Lung (tissue), 12 donors: ENCODE data around the gene LRRK1. TPM values are rescaled to one million over a fixed set of nuclear protein-coding genes. Genes with fewer than 3 reads are reported as not detected.

Experiments
- ATAC-seq: fragments of 200-7000 bp; cut with Tn5 transposase; one replicate; pipeline ENCODE4 v1.9.1; 2020; ENCODE audit warnings: moderate number of reproducible peaks; ENCODE audit not compliant: insufficient read depth, low FRiP score
- DNase-seq, 3 donors: peaks; one replicate each; pipeline ENCODE4 v3.0.0-alpha.2; 2013 to 2017
- H3K27ac ChIP-seq, 2 donors: one replicate each; pipeline ENCODE4 v1.5.1; 2013; ENCODE audit warnings: mild to moderate bottlenecking in 2 of 2, moderate library complexity in 2 of 2, control low read depth in 1 of 2, inconsistent platforms in 1 of 2, low read depth in 1 of 2, low read length in 1 of 2
- H3K27me3 ChIP-seq, 3 donors: one replicate each; pipeline ENCODE4 v1.5.1; 2013; ENCODE audit warnings: low read length in 2 of 3; ENCODE audit not compliant: control insufficient read depth in 3 of 3, insufficient read depth in 3 of 3
- H3K36me3 ChIP-seq, 4 donors: one replicate each; pipeline ENCODE4 v1.5.1; 2013; ENCODE audit warnings: low read length in 4 of 4, mild to moderate bottlenecking in 1 of 4, moderate library complexity in 1 of 4; ENCODE audit not compliant: control insufficient read depth in 4 of 4, insufficient read depth in 4 of 4
- H3K4me1 ChIP-seq, 5 donors: one replicate each; pipeline ENCODE4 v1.5.1; 2013; ENCODE audit warnings: low read length in 5 of 5, mild to moderate bottlenecking in 2 of 5, moderate library complexity in 1 of 5; ENCODE audit not compliant: control insufficient read depth in 5 of 5, insufficient read depth in 5 of 5
- H3K4me3 ChIP-seq: one replicate; pipeline ENCODE4 v1.5.1; 2013; ENCODE audit warnings: mild to moderate bottlenecking, control low read depth, moderate library complexity
- H3K9ac ChIP-seq, 2 donors: one replicate each; pipeline ENCODE4 v1.5.1; 2013; ENCODE audit warnings: low read length in 2 of 2, control low read depth in 1 of 2; ENCODE audit not compliant: insufficient read depth in 1 of 2
- H3K9me3 ChIP-seq, 4 donors: one replicate each; pipeline ENCODE4 v1.5.1; 2013; ENCODE audit warnings: low read length in 3 of 4, mild to moderate bottlenecking in 1 of 4, moderate library complexity in 1 of 4; ENCODE audit not compliant: control insufficient read depth in 4 of 4, insufficient read depth in 3 of 4
- WGBS, 2 donors: extraction: QIAGEN DNeasy Blood & Tissue Kit; methylation state at CpG; one replicate each; pipeline ENCODE4 v1.1.7; 2013; 5-methylcytosine and 5-hydroxymethylcytosine counted together
- polyA plus RNA-seq, 2 donors: library from polyadenylated mRNA; stranded (reverse); fragments of 200-250 nt; gene quantifications; one replicate each; pipeline ENCODE4 v1.2.1, GENCODE V29; 2013
- total RNA-seq, 2 donors: library from RNA; depleted of rRNA in 1 of 2; stranded (reverse); fragments of >200 nt in 1 of 2; gene quantifications; one replicate each; pipeline ENCODE4 v1.2.1, GENCODE V29; 2014 to 2021
- TF ChIP-seq, protein P1 (sequence below): IDR thresholded peaks from 2 replicates; pipeline ENCODE4 v1.5.1; 2012; ENCODE audit warnings: mild to moderate bottlenecking; ENCODE audit errors: control extremely low read depth, extremely low read depth
- donor health status: control.
- donor health status: control.
- donor health status: Bipolar disorder and iron deficiency.
- donor health status: healthy.
- donor health status: DM: yes; HTN: yes; CAD: no.

Gene LRRK1
- total and polyA plus RNA-seq, 4 donors, result 5.7 to 22.9 (median 9.7) TPM

DNA sequence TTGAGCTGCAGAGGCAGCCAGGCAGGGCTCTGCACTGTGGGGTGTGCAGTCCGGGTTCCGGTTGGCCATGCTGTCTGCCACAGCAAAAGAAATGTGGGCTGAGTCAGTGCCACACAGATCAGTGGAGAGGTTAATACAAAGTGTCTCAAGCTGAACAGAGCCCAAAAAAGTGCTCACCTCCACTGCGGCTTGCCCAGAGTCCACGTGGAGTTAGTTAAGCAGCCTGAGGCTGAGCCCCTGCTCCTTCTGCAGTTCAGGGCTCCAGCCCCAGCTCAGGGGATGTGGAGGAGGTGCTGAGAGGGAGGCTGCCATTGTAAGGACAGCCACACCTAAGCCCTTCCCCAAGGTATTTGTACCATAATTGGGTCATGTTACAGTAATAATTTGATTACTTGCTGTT, 85.3 kb downstream of the LRRK1 start:
- H3K36me3 ChIP-seq, result peaks cover 0 to 2% (median 0%) of the 10 kb centered on the region in 4 donors
- no peak for ATAC-seq
- DNase-seq, result no peak
- TF ChIP-seq, protein P1, sequence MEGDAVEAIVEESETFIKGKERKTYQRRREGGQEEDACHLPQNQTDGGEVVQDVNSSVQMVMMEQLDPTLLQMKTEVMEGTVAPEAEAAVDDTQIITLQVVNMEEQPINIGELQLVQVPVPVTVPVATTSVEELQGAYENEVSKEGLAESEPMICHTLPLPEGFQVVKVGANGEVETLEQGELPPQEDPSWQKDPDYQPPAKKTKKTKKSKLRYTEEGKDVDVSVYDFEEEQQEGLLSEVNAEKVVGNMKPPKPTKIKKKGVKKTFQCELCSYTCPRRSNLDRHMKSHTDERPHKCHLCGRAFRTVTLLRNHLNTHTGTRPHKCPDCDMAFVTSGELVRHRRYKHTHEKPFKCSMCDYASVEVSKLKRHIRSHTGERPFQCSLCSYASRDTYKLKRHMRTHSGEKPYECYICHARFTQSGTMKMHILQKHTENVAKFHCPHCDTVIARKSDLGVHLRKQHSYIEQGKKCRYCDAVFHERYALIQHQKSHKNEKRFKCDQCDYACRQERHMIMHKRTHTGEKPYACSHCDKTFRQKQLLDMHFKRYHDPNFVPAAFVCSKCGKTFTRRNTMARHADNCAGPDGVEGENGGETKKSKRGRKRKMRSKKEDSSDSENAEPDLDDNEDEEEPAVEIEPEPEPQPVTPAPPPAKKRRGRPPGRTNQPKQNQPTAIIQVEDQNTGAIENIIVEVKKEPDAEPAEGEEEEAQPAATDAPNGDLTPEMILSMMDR, result no peak
- H3K27me3 ChIP-seq, result no peaks in the 10 kb centered on the region
- no peak overlapping the region for H3K27ac ChIP-seq
- no peak overlapping the region for H3K9ac ChIP-seq
- H3K4me1 ChIP-seq, result peaks cover 0 to 8% (median 0%) of the 10 kb centered on the region in 5 donors
- 97% methylated on average over 4 of the region's 4 CpGs for WGBS, 2 donors
- peaks cover 0 to 5% (median 2%) of the 10 kb centered on the region in 4 donors for H3K9me3 ChIP-seq
- H3K4me3 ChIP-seq, result no peak overlapping the region

- Histone ChIP-seq H3K4me1 (peaks cover 0 to 8% (median 0%) of the 10 kb centered on the region in 5 donors), H3K27ac (no peak overlapping the region), H3K36me3 (peaks cover 0 to 2% (median 0%) of the 10 kb centered on the region in 4 donors), H3K9me3 (peaks cover 0 to 5% (median 2%) of the 10 kb centered on the region in 4 donors), H3K9ac (no peak overlapping the region), H3K27me3 (no peaks in the 10 kb centered on the region), H3K4me3 (no peak overlapping the region)
- TF ChIP-seq, protein P1, result no peak
- DNase-seq (no peak), ATAC-seq (no peak)
- WGBS, 2 donors, result 96 to 97% methylated on average over 10 of the region's 10 CpGs
These were observed 86.0 kb downstream of the LRRK1 start for GRCh38 chr15:101004986-101005747.

DNA sequence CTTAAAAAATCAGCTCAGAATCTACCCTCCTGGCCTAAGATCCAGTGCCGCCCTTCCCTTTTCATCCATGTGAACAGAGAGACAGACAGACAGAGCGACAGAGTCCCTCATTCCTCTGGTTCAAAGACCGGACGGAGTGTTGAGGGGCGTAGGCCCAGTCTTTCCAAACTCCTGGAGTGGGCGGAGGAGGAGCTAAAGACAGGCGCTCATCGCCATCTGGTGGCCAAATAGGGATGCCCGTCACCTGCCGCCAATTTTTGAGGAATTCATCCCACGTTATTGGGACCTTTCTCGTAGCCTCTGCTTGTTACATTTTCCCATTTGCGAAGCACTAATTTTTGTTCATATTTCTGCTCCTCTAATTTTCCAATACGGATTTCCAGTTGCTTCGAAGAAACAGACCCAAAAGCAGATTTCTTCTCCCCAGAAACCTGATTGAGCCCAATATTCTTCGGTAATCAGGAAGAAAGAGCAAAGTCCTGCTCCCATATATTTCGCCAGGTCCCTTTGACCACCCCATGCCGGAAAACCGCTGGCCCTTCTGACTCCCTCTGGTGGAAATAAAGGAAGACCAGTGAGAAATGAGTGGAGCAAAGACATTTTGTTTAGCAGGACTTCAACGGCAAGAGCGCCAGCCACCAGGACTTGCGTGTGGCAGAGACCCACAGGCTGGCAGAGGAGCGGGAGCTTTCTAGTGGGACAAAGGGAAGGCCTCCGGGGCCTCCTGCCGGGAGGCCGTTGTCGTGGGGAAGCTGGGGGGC, 88.0 kb downstream of the LRRK1 start:
- H3K27me3 ChIP-seq, result no peaks in the 10 kb centered on the region
- no peak overlapping the region for H3K9ac ChIP-seq

More for the DNA sequence above, 88.0 kb downstream of the LRRK1 start:
- no peak overlapping the region for H3K4me3 ChIP-seq
- TF ChIP-seq, protein P1, result peak; percentile 93
- WGBS, 2 donors, result 17 to 21% methylated on average over 27 of the region's 27 CpGs
- peaks cover 0 to 5% (median 2%) of the 10 kb centered on the region in 4 donors for H3K9me3 ChIP-seq
- peak; percentile 79 to 85 (median 84) for DNase-seq
- peaks cover 0 to 8% (median 0%) of the 10 kb centered on the region in 5 donors for H3K4me1 ChIP-seq
- no peak overlapping the region for H3K27ac ChIP-seq
- ATAC-seq, result peak; percentile 87
- H3K36me3 ChIP-seq, result peaks cover 0 to 3% (median 0%) of the 10 kb centered on the region in 4 donors
